WI38 (cell line): Measurements from ENCODE around the gene RITA1.
A peak's percentile ranks its signal among the peaks of the same experiment; 100 is the strongest.

Experiments used
- H3K4me3 ChIP-seq: 2 replicates; pipeline ENCODE4 v1.5.1; 2011; ENCODE audit warnings: low read depth, mild to moderate bottlenecking, control low read depth, low read length
- CTCF ChIP-seq: IDR thresholded peaks from 2 replicates; pipeline ENCODE4 v1.5.1; 2012; ENCODE audit warnings: low read depth, mild to moderate bottlenecking, control low read depth, low read length

Gene RITA1

GRCh38 chr12:113221181-113221996 is 35.9 kb downstream of the RITA1 start, which contains the start of gene TPCN1:
Gene TPCN1 (plus strand): TSS chr12:113221464. CDS start chr12:113226853, 5,389 bp downstream.
- peak within 1 kb of the TSS; percentile 78 for H3K4me3 ChIP-seq
- TF ChIP-seq CTCF = no peak

DNA sequence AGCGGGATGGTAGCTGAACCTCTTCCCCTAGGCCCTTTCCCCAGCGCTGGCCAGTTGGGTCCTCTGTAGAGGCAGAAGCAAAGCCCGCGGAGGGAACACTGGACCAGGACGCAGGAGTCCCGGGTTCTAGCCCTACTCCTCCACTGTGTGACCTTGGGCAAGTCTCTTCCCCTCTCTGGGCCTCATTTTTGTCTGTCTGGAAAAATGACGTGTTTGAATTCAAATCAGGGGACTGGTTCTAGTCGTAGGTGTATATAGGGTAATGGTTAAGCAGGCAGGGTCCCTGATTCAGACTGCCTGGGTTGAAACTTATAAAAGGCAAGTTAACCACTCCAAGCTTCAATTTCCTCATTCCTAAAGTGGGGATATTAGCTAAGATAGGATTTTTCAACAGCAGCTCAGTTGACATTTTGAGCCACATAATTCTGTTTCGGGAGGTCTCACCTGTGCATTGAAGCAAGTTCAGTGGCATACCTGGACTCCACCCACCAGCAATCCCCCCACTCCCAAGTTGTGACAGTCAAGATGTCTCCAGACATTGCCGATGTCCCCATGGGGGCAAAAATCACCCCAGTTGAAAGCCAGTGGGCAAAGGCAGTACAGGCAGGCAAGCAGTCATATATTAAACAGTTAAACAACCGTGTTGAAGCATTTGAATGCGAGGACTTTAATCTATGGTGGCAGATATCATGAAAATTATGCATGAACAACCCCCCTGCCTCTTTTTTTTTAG is 36.6 kb downstream of the RITA1 start:
- peak overlapping the region; percentile 78 for H3K4me3 ChIP-seq
- no peak for TF ChIP-seq CTCF

DNA sequence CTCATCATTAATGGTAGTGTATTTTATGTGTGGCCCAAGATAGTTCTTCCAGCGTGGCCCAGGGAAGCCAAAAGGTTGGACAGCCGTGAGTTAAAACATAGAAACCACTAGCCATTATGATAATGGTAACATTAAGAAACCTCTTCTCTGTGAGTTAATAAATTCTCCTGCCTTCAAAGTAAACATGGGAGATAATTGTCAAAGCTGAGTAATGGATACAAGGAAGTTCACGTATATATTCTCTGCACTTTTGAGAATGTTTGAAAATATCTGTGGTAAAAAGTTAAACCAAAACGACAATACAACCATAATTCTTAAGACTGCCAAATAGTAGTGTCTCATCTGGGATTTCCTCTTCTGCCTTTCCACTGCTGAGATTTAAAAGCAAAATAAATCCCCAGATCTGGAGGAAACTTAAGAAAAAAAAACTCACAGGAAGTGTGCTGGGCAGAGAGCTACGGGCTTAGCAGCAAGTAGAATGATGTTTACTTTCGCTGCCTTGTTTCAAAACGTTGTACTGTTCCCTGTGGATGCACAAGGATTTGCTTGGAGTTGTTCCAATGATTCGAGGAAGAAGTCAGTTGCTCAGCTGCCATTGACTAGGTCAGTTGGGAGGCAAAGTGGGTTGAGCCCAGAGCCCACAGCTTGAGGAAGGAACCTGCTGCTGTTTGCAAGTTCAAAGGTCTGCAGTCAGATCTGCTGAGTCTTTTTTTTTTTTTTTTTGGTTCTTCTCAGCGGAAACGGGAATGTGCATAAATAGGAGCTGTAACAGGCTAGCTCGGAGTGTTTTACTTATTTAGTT is 37.4 kb downstream of the RITA1 start:
- H3K4me3 ChIP-seq = peak overlapping the region; percentile 78
- TF ChIP-seq CTCF = no peak

GRCh38 chr12:113224955-113225354 is 39.4 kb downstream of the RITA1 start:
- H3K4me3 ChIP-seq = no peak overlapping the region
- TF ChIP-seq CTCF = no peak

- TF ChIP-seq CTCF = no peak
Measured at GRCh38 chr12:113226696-113227568, 41.4 kb downstream of the RITA1 start.

GRCh38 chr12:113227686-113228391 is 42.3 kb downstream of the RITA1 start:
- no peak overlapping the region for H3K4me3 ChIP-seq
- TF ChIP-seq CTCF = no peak

More at GRCh38 chr12:113226696-113227568, 41.4 kb downstream of the RITA1 start:
- no peak overlapping the region for H3K4me3 ChIP-seq
